DOHH2 (cell line): ENCODE results near the gene HTRA3.

Experiments
- EZH2phosphoT487 ChIP-seq: fragments of 200-600 bp; sonication (generic); IDR thresholded peaks from 2 replicates; pipeline ENCODE4 v1.6.1; 2017; ENCODE audit warnings: borderline replicate concordance, mild to moderate bottlenecking, antibody characterized with exemption, low read length, moderate library complexity, mixed read lengths
- TF ChIP-seq, protein P1 (sequence below): fragments of 200-600 bp; sonication (generic); IDR thresholded peaks from one replicate; pipeline ENCODE4 v1.5.1; 2014; ENCODE audit warnings: antibody characterized with exemption, mild to moderate bottlenecking, low read depth, low read length; ENCODE audit not compliant: poor library complexity, severe bottlenecking

DNA sequence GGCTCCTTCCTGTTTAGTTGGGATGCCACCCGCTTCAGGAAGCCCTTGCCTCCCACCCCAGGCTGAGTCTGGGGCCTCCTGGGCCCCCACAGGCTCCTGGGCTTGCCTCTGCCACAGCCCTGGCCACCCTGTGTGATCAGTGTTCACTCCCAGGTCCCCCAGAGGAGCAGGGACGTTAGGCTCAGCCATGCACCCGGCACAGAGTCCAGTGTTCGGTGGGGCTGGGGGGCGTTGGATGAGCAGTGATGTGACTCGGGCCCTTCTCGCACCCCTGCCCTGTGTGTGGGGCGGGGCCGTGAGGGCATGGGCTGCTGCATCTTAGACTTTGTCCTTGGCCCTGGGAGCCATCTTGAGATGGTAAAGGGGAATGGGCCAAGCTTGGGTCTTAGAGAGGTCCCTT is 29.9 kb upstream of the HTRA3 start:
- TF ChIP-seq, protein P1, sequence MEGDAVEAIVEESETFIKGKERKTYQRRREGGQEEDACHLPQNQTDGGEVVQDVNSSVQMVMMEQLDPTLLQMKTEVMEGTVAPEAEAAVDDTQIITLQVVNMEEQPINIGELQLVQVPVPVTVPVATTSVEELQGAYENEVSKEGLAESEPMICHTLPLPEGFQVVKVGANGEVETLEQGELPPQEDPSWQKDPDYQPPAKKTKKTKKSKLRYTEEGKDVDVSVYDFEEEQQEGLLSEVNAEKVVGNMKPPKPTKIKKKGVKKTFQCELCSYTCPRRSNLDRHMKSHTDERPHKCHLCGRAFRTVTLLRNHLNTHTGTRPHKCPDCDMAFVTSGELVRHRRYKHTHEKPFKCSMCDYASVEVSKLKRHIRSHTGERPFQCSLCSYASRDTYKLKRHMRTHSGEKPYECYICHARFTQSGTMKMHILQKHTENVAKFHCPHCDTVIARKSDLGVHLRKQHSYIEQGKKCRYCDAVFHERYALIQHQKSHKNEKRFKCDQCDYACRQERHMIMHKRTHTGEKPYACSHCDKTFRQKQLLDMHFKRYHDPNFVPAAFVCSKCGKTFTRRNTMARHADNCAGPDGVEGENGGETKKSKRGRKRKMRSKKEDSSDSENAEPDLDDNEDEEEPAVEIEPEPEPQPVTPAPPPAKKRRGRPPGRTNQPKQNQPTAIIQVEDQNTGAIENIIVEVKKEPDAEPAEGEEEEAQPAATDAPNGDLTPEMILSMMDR = no peak
- TF ChIP-seq EZH2phosphoT487 = no peak
